Midbrain (tissue), 1 donor: ENCODE results near the gene HMCN1.

Source experiments
- DNase-seq: peaks from one replicate; lab custom pipeline; 2025; lab: John Stamatoyannopoulos, UW

The HMCN1 gene

GRCh38 chr1:185804608-185805007 is 70.4 kb downstream of the HMCN1 start:
- DNase-seq = no peak

GRCh38 chr1:185807275-185807674 is 73.1 kb downstream of the HMCN1 start:
- no peak for DNase-seq

- no peak for DNase-seq
These were observed 74.4 kb downstream of the HMCN1 start for GRCh38 chr1:185808631-185809030.

- no peak for DNase-seq
These were observed 77.0 kb downstream of the HMCN1 start for GRCh38 chr1:185811073-185811709.

- DNase-seq = no peak
These were observed 78.7 kb downstream of the HMCN1 start for GRCh38 chr1:185812934-185813333.

- DNase-seq = peak; percentile 2
These were observed 79.3 kb downstream of the HMCN1 start for GRCh38 chr1:185813401-185813979.

- DNase-seq = no peak
These were observed 82.3 kb downstream of the HMCN1 start for GRCh38 chr1:185816460-185816859.

- DNase-seq = no peak
These were observed 85.6 kb downstream of the HMCN1 start for GRCh38 chr1:185819798-185820197.

- DNase-seq = no peak
These were observed 87.6 kb downstream of the HMCN1 start for GRCh38 chr1:185821612-185822385.

GRCh38 chr1:185823467-185823866 is 89.3 kb downstream of the HMCN1 start:
- DNase-seq = no peak

- DNase-seq = no peak
These were observed 89.9 kb downstream of the HMCN1 start for GRCh38 chr1:185824106-185824505.

GRCh38 chr1:185825556-185825955 is 91.4 kb downstream of the HMCN1 start:
- DNase-seq = no peak

- no peak for DNase-seq
These were observed 100.2 kb downstream of the HMCN1 start for GRCh38 chr1:185834371-185834905.

- DNase-seq = no peak
These were observed 101.0 kb downstream of the HMCN1 start for GRCh38 chr1:185835191-185835590.

- no peak for DNase-seq
These were observed 103.5 kb downstream of the HMCN1 start for GRCh38 chr1:185837711-185838110.

GRCh38 chr1:185838111-185838510 is 103.9 kb downstream of the HMCN1 start:
- no peak for DNase-seq

- DNase-seq = no peak
These were observed 106.7 kb downstream of the HMCN1 start for GRCh38 chr1:185840880-185841279.

- DNase-seq = no peak
These were observed 109.2 kb downstream of the HMCN1 start for GRCh38 chr1:185843297-185843869.

- no peak for DNase-seq
These were observed 109.8 kb downstream of the HMCN1 start for GRCh38 chr1:185843986-185844385.

GRCh38 chr1:185846672-185847444 is 112.7 kb downstream of the HMCN1 start:
- DNase-seq = no peak

GRCh38 chr1:185849014-185849413 is 114.8 kb downstream of the HMCN1 start:
- DNase-seq = no peak

- no peak for DNase-seq
These were observed 116.2 kb downstream of the HMCN1 start for GRCh38 chr1:185850366-185850765.
